ENCODE measurements around the gene RIMBP2.

Gene RIMBP2

DNA sequence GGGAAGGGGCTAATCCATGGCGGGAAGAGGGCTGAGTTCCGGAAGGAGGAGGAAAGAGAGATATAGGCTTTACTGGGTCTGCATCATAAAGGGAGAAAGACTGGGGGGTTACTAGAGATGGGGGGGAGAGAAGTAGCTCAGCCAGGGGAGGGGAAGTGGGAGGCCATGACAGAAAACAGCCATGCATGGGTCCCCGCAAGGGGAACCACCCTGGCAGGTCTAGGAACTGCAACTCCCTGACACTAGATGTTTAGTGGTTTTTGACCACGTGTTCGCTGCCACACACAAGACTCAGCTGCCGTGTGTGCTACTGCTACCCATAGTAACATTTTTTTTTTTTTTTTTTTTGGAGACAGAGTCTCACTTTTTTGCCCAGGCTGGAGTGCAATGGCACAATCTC is 145.0 kb downstream of the RIMBP2 start:
- TF ChIP-seq, protein P1, sequence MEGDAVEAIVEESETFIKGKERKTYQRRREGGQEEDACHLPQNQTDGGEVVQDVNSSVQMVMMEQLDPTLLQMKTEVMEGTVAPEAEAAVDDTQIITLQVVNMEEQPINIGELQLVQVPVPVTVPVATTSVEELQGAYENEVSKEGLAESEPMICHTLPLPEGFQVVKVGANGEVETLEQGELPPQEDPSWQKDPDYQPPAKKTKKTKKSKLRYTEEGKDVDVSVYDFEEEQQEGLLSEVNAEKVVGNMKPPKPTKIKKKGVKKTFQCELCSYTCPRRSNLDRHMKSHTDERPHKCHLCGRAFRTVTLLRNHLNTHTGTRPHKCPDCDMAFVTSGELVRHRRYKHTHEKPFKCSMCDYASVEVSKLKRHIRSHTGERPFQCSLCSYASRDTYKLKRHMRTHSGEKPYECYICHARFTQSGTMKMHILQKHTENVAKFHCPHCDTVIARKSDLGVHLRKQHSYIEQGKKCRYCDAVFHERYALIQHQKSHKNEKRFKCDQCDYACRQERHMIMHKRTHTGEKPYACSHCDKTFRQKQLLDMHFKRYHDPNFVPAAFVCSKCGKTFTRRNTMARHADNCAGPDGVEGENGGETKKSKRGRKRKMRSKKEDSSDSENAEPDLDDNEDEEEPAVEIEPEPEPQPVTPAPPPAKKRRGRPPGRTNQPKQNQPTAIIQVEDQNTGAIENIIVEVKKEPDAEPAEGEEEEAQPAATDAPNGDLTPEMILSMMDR (IDR thresholded peaks at IDR 0.05; ENCODE audit: low read depth, low read length, missing control alignments) = no peak
- in situ Hi-C loops (cut with HindIII; ENCODE audit: low sequenced_read_pairs) = no loop called here
- no peak overlapping the region for H3K4me3 ChIP-seq (ENCODE audit: low read depth, low read length)
- no peak for DNase-seq (ENCODE audit: low read depth)

DNA sequence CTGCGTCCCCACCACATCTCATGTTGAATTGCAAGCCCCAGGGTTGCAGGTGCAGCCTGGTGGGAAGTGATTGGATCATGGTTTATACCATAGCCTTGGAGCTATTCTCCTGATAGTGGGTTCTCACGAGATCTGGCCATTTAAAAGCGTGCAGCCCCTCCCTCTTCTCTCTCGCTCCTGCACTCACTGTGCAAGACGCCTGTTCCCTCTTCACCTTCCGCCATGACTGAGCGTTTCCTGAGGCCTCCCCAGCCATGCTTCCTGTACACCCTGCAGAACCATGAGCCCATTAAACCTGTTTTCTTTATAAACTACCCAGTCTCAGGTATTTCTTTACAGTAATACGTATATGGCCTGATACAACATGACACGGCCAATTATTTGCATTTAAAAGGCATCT is 146.6 kb downstream of the RIMBP2 start:
- no peak overlapping the region for H3K4me3 ChIP-seq (ENCODE audit: low read depth, low read length)
- TF ChIP-seq, protein P1 (IDR thresholded peaks at IDR 0.05; ENCODE audit: low read depth, low read length, missing control alignments) = no peak
- in situ Hi-C loops (cut with HindIII; ENCODE audit: low sequenced_read_pairs) = no loop called here
- DNase-seq (ENCODE audit: low read depth) = no peak

DNA sequence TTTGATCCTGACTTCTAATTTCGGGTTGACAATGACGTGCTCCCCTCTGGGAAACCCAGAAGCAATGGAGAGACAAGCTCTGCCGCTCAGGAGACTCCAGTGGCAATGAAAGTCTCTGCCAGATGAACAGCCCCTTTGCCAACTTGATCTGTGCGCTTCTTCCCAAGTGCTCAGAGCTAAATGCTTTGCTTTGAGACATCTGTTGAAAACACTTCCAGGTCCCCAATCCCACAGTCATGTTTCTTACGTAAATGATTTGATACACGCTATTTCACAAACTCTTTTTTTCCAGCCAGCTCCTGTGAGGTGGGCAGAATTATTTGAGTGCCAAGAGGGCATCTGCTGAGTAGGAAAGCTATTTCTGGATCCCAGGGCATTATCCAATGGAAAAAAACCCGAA is 147.6 kb downstream of the RIMBP2 start:
- H3K4me3 ChIP-seq (ENCODE audit: low read depth, low read length) = no peak overlapping the region
- no peak for DNase-seq (ENCODE audit: low read depth)
- TF ChIP-seq, protein P1 (IDR thresholded peaks at IDR 0.05; ENCODE audit: low read depth, low read length, missing control alignments) = no peak
- in situ Hi-C loops (cut with HindIII; ENCODE audit: low sequenced_read_pairs) = no loop called here

DNA sequence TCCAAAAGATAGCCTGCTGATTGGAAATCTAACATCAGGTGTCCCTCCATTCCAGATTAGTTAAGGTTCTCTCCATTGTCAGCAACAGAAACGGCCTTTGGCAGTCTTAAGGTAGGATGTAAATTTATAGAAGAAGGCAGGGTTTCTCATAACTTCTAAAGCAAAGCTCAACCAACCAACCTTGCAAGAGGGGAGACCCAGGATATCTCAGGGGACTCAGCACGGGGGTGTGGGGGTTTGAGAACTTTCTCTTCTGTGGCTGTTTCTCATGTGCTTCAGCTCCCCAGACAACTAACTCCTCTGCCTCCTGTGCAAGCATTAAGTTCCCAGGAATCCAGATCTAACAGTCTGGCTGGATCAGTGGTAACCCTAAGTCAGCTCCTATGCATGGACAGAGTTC is 148.1 kb downstream of the RIMBP2 start:
- H3K4me3 ChIP-seq (ENCODE audit: low read depth, low read length) = no peak overlapping the region
- in situ Hi-C loops (cut with HindIII; ENCODE audit: low sequenced_read_pairs) = no loop called here
- TF ChIP-seq, protein P1 (IDR thresholded peaks at IDR 0.05; ENCODE audit: low read depth, low read length, missing control alignments) = no peak
- no peak for DNase-seq (ENCODE audit: low read depth)

DNA sequence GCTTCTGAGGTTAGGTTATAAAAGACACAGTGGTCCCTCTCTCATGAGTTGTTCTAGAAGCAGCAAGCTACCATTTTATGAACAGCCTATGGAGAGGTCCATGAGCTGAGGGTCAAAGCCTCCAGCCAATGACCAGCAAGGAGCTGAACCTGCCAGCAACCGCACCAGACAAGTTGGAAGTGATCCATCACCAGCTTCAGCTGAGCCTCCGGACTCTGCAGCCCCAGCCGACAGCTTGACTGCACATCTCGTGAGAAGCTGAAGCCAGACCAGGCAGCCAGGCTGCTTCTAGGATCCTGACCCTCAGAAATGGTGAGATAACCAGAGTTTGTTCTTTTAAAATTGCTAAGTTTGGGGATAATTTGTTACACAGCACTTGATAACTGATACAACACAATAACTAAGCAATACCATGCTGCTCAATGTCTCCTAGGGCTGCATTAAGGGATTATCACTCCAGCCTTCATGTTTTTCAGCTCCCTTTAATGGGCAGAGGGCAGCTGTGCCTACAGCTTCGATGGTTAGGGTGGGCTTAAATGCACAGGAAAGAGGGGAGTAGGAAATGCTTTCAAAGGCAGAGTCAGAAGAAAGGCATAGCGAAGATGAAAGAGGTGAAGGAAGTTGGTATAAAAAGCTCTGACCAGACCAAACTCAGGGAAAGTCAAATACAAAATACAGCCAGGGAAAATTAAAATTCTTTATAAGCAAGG is 149.5 kb downstream of the RIMBP2 start:
- TF ChIP-seq, protein P1 (IDR thresholded peaks at IDR 0.05; ENCODE audit: low read depth, low read length, missing control alignments) = no peak
- in situ Hi-C loops (cut with HindIII; ENCODE audit: low sequenced_read_pairs) = no loop called here
- DNase-seq (ENCODE audit: low read depth) = no peak
- no peak overlapping the region for H3K4me3 ChIP-seq (ENCODE audit: low read depth, low read length)

DNA sequence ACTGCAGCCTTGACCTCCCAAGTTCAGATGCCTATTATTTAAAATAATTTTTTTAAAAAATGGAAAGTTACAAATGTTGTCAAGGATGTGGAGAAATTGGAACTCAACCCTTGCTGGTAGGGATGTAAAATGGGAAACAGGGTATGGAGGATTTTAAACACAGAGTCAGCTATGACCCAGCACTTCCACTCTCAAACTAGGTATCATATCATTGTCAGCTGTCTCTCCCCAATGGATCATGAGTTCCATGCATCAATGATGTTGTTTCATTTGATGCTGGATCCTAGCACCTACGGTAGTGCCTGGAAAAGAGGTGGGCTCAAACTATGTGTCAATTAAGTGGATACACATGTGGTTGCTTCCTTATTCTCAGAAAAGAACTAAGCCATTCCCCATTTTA is 150.9 kb downstream of the RIMBP2 start:
- TF ChIP-seq, protein P1 (IDR thresholded peaks at IDR 0.05; ENCODE audit: low read depth, low read length, missing control alignments) = no peak
- no peak overlapping the region for H3K4me3 ChIP-seq (ENCODE audit: low read depth, low read length)
- DNase-seq (ENCODE audit: low read depth) = no peak
- in situ Hi-C loops (cut with HindIII; ENCODE audit: low sequenced_read_pairs) = no loop called here
